Measurements from ENCODE around the gene ABLIM2.
"Not testable (repeated sequence)": the region's sequence is repeated elsewhere in the genome, so short reads cannot be mapped to it uniquely, and the experiment has no call there.

Gene ABLIM2

GRCh38 chr4:8156617-8157016, 2.0 kb downstream of the ABLIM2 start:
- no peak for DNase-seq

- no peak for DNase-seq
Observed at GRCh38 chr4:8155660-8156421, 2.8 kb downstream of the ABLIM2 start.

- DNase-seq: no peak
Observed at GRCh38 chr4:8155048-8155447, 3.6 kb downstream of the ABLIM2 start.

GRCh38 chr4:8153441-8153840, 5.2 kb downstream of the ABLIM2 start:
- DNase-seq: no peak

- DNase-seq: no peak
Observed at GRCh38 chr4:8152865-8153257, 5.8 kb downstream of the ABLIM2 start.

GRCh38 chr4:8152090-8152864, 6.3 kb downstream of the ABLIM2 start:
- no peak for DNase-seq

GRCh38 chr4:8151165-8151650, 7.4 kb downstream of the ABLIM2 start:
- DNase-seq: no peak

- no peak for DNase-seq
Observed at GRCh38 chr4:8150152-8151090, 8.2 kb downstream of the ABLIM2 start.

GRCh38 chr4:8149664-8150063, 8.9 kb downstream of the ABLIM2 start:
- no peak for DNase-seq

GRCh38 chr4:8148785-8149435, 9.7 kb downstream of the ABLIM2 start:
- DNase-seq: no peak

GRCh38 chr4:8148159-8148558, 10.5 kb downstream of the ABLIM2 start:
- no peak for DNase-seq

- DNase-seq: no peak
Observed at GRCh38 chr4:8147231-8147970, 11.2 kb downstream of the ABLIM2 start.

GRCh38 chr4:8146157-8146556, 12.5 kb downstream of the ABLIM2 start:
- DNase-seq: no peak

GRCh38 chr4:8144359-8144758, 14.3 kb downstream of the ABLIM2 start:
- DNase-seq: peak; percentile 30

- DNase-seq: no peak
Observed at GRCh38 chr4:8143392-8144140, 15.0 kb downstream of the ABLIM2 start.

- no peak for DNase-seq
Observed at GRCh38 chr4:8142556-8142955, 16.1 kb downstream of the ABLIM2 start.

GRCh38 chr4:8141935-8142334, 16.7 kb downstream of the ABLIM2 start:
- DNase-seq: no peak

GRCh38 chr4:8140915-8141314, 17.7 kb downstream of the ABLIM2 start:
- DNase-seq: no peak

GRCh38 chr4:8139726-8140125, 18.9 kb downstream of the ABLIM2 start:
- DNase-seq: not testable (repeated sequence)

- no peak for DNase-seq
Observed at GRCh38 chr4:8136972-8137710, 21.5 kb downstream of the ABLIM2 start.

All from DMS153 (cell line).